GM23338 (cell line): Measurements from ENCODE around the gene PHF10. TPM values are rescaled to one million over a fixed set of nuclear protein-coding genes. Genes with fewer than 3 reads are reported as not detected.

ENCODE experiments used
- ATAC-seq: fragments of 200-7000 bp; cut with Tn5 transposase; 3 replicates; pipeline ENCODE4 v1.9.1; 2020
- DNase-seq: peaks from one replicate; pipeline ENCODE4 v3.0.0-alpha.2; 2015; ENCODE audit warnings: low spot score
- H2AFZ ChIP-seq: fragments of 200-600 bp; sonication (generic); 2 replicates; pipeline ENCODE4 v1.8.0; 2016; ENCODE audit warnings: antibody characterized with exemption, mild to moderate bottlenecking, moderate library complexity
- H3F3A ChIP-seq: fragments of 200-600 bp; sonication (generic); replicated peaks from 2 replicates; pipeline ENCODE4 v1.8.0; 2017; ENCODE audit warnings: antibody characterized with exemption, mixed run types, low read depth
- H3K27ac ChIP-seq: fragments of 200-600 bp; sonication (generic); 2 replicates; pipeline ENCODE4 v1.6.1; 2016; ENCODE audit warnings: low read depth
- H3K27me3 ChIP-seq: fragments of 200-600 bp; sonication (generic); 2 replicates; pipeline ENCODE4 v1.8.0; 2016; ENCODE audit warnings: mild to moderate bottlenecking, mixed run types, moderate library complexity; ENCODE audit not compliant: insufficient read depth
- H3K36me3 ChIP-seq: fragments of 200-600 bp; sonication (generic); 2 replicates; pipeline ENCODE4 v1.8.0; 2016; ENCODE audit warnings: mild to moderate bottlenecking; ENCODE audit not compliant: insufficient read depth
- H3K4me1 ChIP-seq: fragments of 200-600 bp; sonication (generic); 2 replicates; pipeline ENCODE4 v1.8.0; 2016; ENCODE audit warnings: mild to moderate bottlenecking, moderate library complexity; ENCODE audit not compliant: insufficient read depth
- H3K4me2 ChIP-seq: fragments of 200-600 bp; sonication (generic); 2 replicates; pipeline ENCODE4 v1.7.1; 2017; ENCODE audit warnings: mixed run types
- H3K4me3 ChIP-seq: fragments of 200-600 bp; sonication (generic); 2 replicates; pipeline ENCODE4 v1.6.1; 2016; ENCODE audit warnings: mixed run types
- H3K79me2 ChIP-seq: fragments of 200-600 bp; sonication (generic); replicated peaks from 2 replicates; pipeline ENCODE4 v1.8.0; 2017; ENCODE audit warnings: mild to moderate bottlenecking; ENCODE audit not compliant: insufficient read depth
- H3K9me2 ChIP-seq: fragments of 200-600 bp; sonication (generic); 2 replicates; pipeline ENCODE4 v1.8.0; 2017; ENCODE audit not compliant: insufficient read depth
- H4K20me1 ChIP-seq: fragments of 200-600 bp; sonication (generic); replicated peaks from 2 replicates; pipeline ENCODE4 v1.8.0; 2017; ENCODE audit warnings: mild to moderate bottlenecking; ENCODE audit not compliant: insufficient read depth
- H3K27ac Mint-ChIP-seq: 2 replicates; pipeline ENCODE4 v1.8.0; 2020; ENCODE audit warnings: inconsistent platforms, mild to moderate bottlenecking, moderate library complexity, mixed read lengths
- H3K27me3 Mint-ChIP-seq: 3 replicates; pipeline ENCODE4 v1.8.0; 2022; ENCODE audit warnings: low read depth, mild to moderate bottlenecking, moderate library complexity, mixed read lengths, inconsistent platforms; ENCODE audit not compliant: insufficient read depth, poor library complexity
- H3K36me3 Mint-ChIP-seq: 3 replicates; pipeline ENCODE4 v1.8.0; 2021; ENCODE audit warnings: low read depth, mild to moderate bottlenecking, inconsistent platforms, moderate library complexity, mixed read lengths
- H3K4me1 Mint-ChIP-seq: 3 replicates; pipeline ENCODE4 v1.8.0; 2020; ENCODE audit warnings: mild to moderate bottlenecking, inconsistent platforms, mixed read lengths
- H3K4me3 Mint-ChIP-seq: 3 replicates; pipeline ENCODE4 v1.8.0; 2021; ENCODE audit warnings: moderate library complexity, mild to moderate bottlenecking, inconsistent platforms, mixed read lengths
- H3K9me3 Mint-ChIP-seq: 3 replicates; pipeline ENCODE4 v1.8.0; 2020; ENCODE audit warnings: moderate library complexity, mild to moderate bottlenecking, inconsistent platforms, mixed read lengths
- CREB1 ChIP-seq: fragments of 250-450 bp; sonication (Bioruptor Pico); IDR thresholded peaks from 2 replicates; pipeline ENCODE4 v1.5.0; 2020; ENCODE audit warnings: low read depth, mild to moderate bottlenecking, moderate library complexity
- CTCF ChIP-seq, 2 experiments: fragments of 200-600 bp in 1 of 2; sonication (generic) in 1 of 2; conservative IDR thresholded peaks; 2 replicates each; pipeline versions ENCODE4 v1.5.1 to v1.6.1; 2016 to 2017; ENCODE audit warnings: antibody characterized with exemption in 2 of 2, low read depth in 2 of 2, mild to moderate bottlenecking in 2 of 2, moderate library complexity in 1 of 2
- ETS1 ChIP-seq: IDR thresholded peaks from 2 replicates; pipeline ENCODE4 v1.6.1; 2016; ENCODE audit warnings: antibody characterized with exemption
- EZH2 ChIP-seq: fragments of 200-600 bp; sonication (generic); IDR thresholded peaks from one replicate; pipeline ENCODE4 v1.8.0; 2017; ENCODE audit warnings: antibody characterized with exemption, mild to moderate bottlenecking, low read depth; ENCODE audit not compliant: unreplicated experiment
- EZH2phosphoT487 ChIP-seq: fragments of 200-600 bp; sonication (generic); IDR thresholded peaks from one replicate; pipeline ENCODE4 v1.8.1; 2018; ENCODE audit warnings: antibody characterized with exemption; ENCODE audit not compliant: unreplicated experiment
- JUNB ChIP-seq: IDR thresholded peaks from one replicate; pipeline ENCODE4 v1.6.1; 2016; ENCODE audit warnings: antibody characterized with exemption; ENCODE audit not compliant: unreplicated experiment
- NANOG ChIP-seq: IDR thresholded peaks from 2 replicates; pipeline ENCODE4 v1.6.1; 2016; ENCODE audit warnings: antibody characterized with exemption, borderline replicate concordance
- POLR2AphosphoS5 ChIP-seq: IDR thresholded peaks from 2 replicates; pipeline ENCODE4 v1.6.1; 2016; ENCODE audit warnings: antibody characterized with exemption, low read depth
- REST ChIP-seq: IDR thresholded peaks from one replicate; pipeline ENCODE4 v1.6.1; 2018; ENCODE audit warnings: antibody characterized with exemption; ENCODE audit not compliant: unreplicated experiment
- STAT1 ChIP-seq: IDR thresholded peaks from one replicate; pipeline ENCODE4 v1.6.1; 2016; ENCODE audit warnings: antibody characterized with exemption; ENCODE audit not compliant: unreplicated experiment
- ZNF114 ChIP-seq: fragments of 250-450 bp; sonication (Bioruptor Pico); IDR thresholded peaks from 2 replicates; pipeline ENCODE4 v1.5.0; 2020; ENCODE audit warnings: mild to moderate bottlenecking, moderate library complexity
- ZNF331 ChIP-seq: fragments of 250-450 bp; sonication (Bioruptor Pico); IDR thresholded peaks from 2 replicates; pipeline ENCODE4 v1.5.0; 2020; ENCODE audit warnings: low read depth, mild to moderate bottlenecking, moderate library complexity
- ZNF462 ChIP-seq: fragments of 250-450 bp; sonication (Bioruptor Pico); IDR thresholded peaks from 2 replicates; pipeline ENCODE4 v1.5.0; 2020; ENCODE audit warnings: mild to moderate bottlenecking, moderate library complexity
- polyA plus RNA-seq: library from polyadenylated mRNA; unstranded; fragments of >200 nt; fragmentation: Nextera tagmentation; extraction: Ambion mirVana; gene quantifications from 2 replicates; pipeline ENCODE4 v1.2.1, GENCODE V29; 2016
- total RNA-seq: library from RNA; depleted of rRNA; stranded (reverse); fragments of >200 nt; shearing (Covaris generic); gene quantifications from 2 replicates; pipeline ENCODE4 v1.2.3, GENCODE V29; 2014

Gene PHF10
- total and polyA plus RNA-seq, 2 experiments from 2014 or later: 16.5 to 44.7 TPM

- Histone ChIP-seq H2AFZ (peak overlapping the region; percentile 87), H3K27me3 (peaks cover 11% of the 10 kb centered on the region), H3K36me3 (no peaks in the 10 kb centered on the region), H3K4me2 (peak overlapping the region; percentile 94), H3K4me3 (peak overlapping the region; percentile 89), H3K27ac (no peak overlapping the region), H4K20me1 (peaks cover 33% of the 10 kb centered on the region), H3K4me1 (peaks cover 26% of the 10 kb centered on the region), H3K79me2 (peaks cover 50% of the 10 kb centered on the region), H3F3A (no peaks in the 10 kb centered on the region; the same call in 1 of the 2 replicates), H3K9me2 (no peaks in the 10 kb centered on the region)
- Mint-ChIP-seq H3K36me3 (peaks cover 4% of the 10 kb centered on the region; the same call in 1 of the 3 replicates), H3K27ac (0 out of 2 replicates have a peak overlapping the region, but pooled peaks have one; percentile 18), H3K9me3 (no peaks in the 10 kb centered on the region), H3K4me3 (peak overlapping the region; percentile 87), H3K27me3 (peaks cover 14% of the 10 kb centered on the region), H3K4me1 (peaks cover 43% of the 10 kb centered on the region)
- ATAC-seq (peak; percentile 29), DNase-seq (peak; percentile 77)
- TF ChIP-seq POLR2AphosphoS5 (no peak; the same call in 1 of the 2 replicates), ZNF114 (CRISPR knock-in tag) (no peak), NANOG (no peak), ZNF462 (CRISPR knock-in tag) (no peak), JUNB (no peak), CREB1 (CRISPR knock-in tag) (no peak), EZH2 (no peak), CTCF (conservative IDR thresholded peaks at IDR 0.05; ENCODE audit: low read depth in 2 of 2) (no peak), EZH2phosphoT487 (no peak), ZNF331 (no peak), STAT1 (no peak), ETS1 (no peak), REST (no peak)
Measured at GRCh38 chr6:169723200-169723909, 945 bp downstream of the PHF10 start.
